Uterus (tissue), 4 donors: ENCODE measurements around the gene KRT5. TPM values are rescaled to one million over a fixed set of nuclear protein-coding genes. Genes with fewer than 3 reads are reported as not detected.
A peak's percentile ranks its signal among the peaks of the same experiment; 100 is the strongest.
"Not testable (repeated sequence)": the region's sequence is repeated elsewhere in the genome, so short reads cannot be mapped to it uniquely, and the experiment has no call there.

ENCODE experiments used
- DNase-seq, 2 donors: peaks; one replicate each; pipeline ENCODE4 v3.0.0-alpha.2; 2019 to 2020
- H3K27ac ChIP-seq, 2 donors: fragments of 200-600 bp; sonication (generic); 1 replicate in 1 of 2; 2 replicates in 1 of 2; pipeline ENCODE4 v1.5.1; 2016 to 2018
- H3K27me3 ChIP-seq, 2 donors: fragments of 200-600 bp; sonication (generic); one replicate each; pipeline ENCODE4 v1.5.1; 2018 to 2019; ENCODE audit warnings: control low read depth in 1 of 2
- H3K36me3 ChIP-seq, 2 donors: fragments of 200-600 bp; sonication (generic); one replicate each; pipeline ENCODE4 v1.5.1; 2019; ENCODE audit warnings: control low read depth in 1 of 2
- H3K4me1 ChIP-seq, 2 donors: fragments of 200-600 bp; sonication (generic); one replicate each; pipeline ENCODE4 v1.5.1; 2018 to 2019; ENCODE audit warnings: control low read depth in 1 of 2
- H3K4me3 ChIP-seq, 2 donors: fragments of 200-600 bp; sonication (generic); 1 replicate in 1 of 2; 2 replicates in 1 of 2; pipeline ENCODE4 v1.5.1; 2018 to 2019; ENCODE audit warnings: mild to moderate bottlenecking in 1 of 2
- H3K9me3 ChIP-seq, 2 donors: fragments of 200-600 bp; sonication (generic); one replicate each; pipeline ENCODE4 v1.5.1; 2019; ENCODE audit warnings: control low read depth in 1 of 2
- CTCF ChIP-seq, 4 experiments: fragments of 200-600 bp in 2 of 4; fragments of 450-650 bp in 2 of 4; sonication (generic) in 2 of 4; IDR thresholded peaks; one replicate each; pipeline ENCODE4 v1.5.1; 2016 to 2019; ENCODE audit warnings: antibody characterized with exemption in 4 of 4, mild to moderate bottlenecking in 2 of 4, moderate library complexity in 1 of 4
- POLR2A ChIP-seq, 2 donors: fragments of 450-650 bp; IDR thresholded peaks; one replicate each; pipeline ENCODE4 v1.6.1; 2016; ENCODE audit warnings: antibody characterized with exemption in 2 of 2, mild to moderate bottlenecking in 1 of 2, moderate library complexity in 1 of 2
- intact Hi-C: fragments of 100-400 bp; cut with DNase I; formaldehyde crosslinking; loops from one replicate; pipeline ENCODE4 v1.15.1; 2023; ENCODE audit warnings: low total_unique reads
- total RNA-seq, 4 donors: library from RNA; depleted of rRNA in 3 of 4; stranded (reverse); fragments of >200 nt in 3 of 4; gene quantifications; one replicate each; pipeline versions ENCODE4 v1.1.0 to v1.2.4, GENCODE V29; 2014 to 2023
- donor health status: DM: yes; HTN: yes; CAD: no.

KRT5 gene
- total RNA-seq, 4 donors from 2014 or later: 2.0 to 33.7 TPM; not detected in 2

GRCh38 chr12:52506858-52507715 is 13.1 kb downstream of the KRT5 start:
- Histone ChIP-seq H3K4me1 (no peaks in the 10 kb centered on the region), H3K27ac (no peak overlapping the region), H3K36me3 (no peaks in the 10 kb centered on the region), H3K9me3 (no peaks in the 10 kb centered on the region), H3K27me3 (peaks cover 0 to 3% of the 10 kb centered on the region in 2 donors), H3K4me3 (no peak overlapping the region)
- no peak for DNase-seq
- TF ChIP-seq POLR2A (IDR thresholded peaks at IDR 0.05) (no peak), CTCF (IDR thresholded peaks at IDR 0.05) (peak; percentile 28 to 54 (median 41))
- intact Hi-C loops: no loop called here

- no peaks in the 10 kb centered on the region for H3K36me3 ChIP-seq
- H3K9me3 ChIP-seq: no peaks in the 10 kb centered on the region
- DNase-seq: no peak
- no peak overlapping the region for H3K4me3 ChIP-seq
- TF ChIP-seq POLR2A (IDR thresholded peaks at IDR 0.05) (no peak), CTCF (IDR thresholded peaks at IDR 0.05) (no peak)
- H3K4me1 ChIP-seq: no peaks in the 10 kb centered on the region
- intact Hi-C loops: no loop called here
- no peaks in the 10 kb centered on the region for H3K27me3 ChIP-seq
- no peak overlapping the region for H3K27ac ChIP-seq
Measured at GRCh38 chr12:52502877-52503276, 17.3 kb downstream of the KRT5 start.

GRCh38 chr12:52501490-52501889 is 18.7 kb downstream of the KRT5 start:
- no peak for TF ChIP-seq CTCF (IDR thresholded peaks at IDR 0.05)
- TF ChIP-seq POLR2A (IDR thresholded peaks at IDR 0.05): no peak
- intact Hi-C loops: no loop called here
- no peaks in the 10 kb centered on the region for H3K9me3 ChIP-seq
- H3K27ac ChIP-seq: no peak overlapping the region
- H3K4me1 ChIP-seq: no peaks in the 10 kb centered on the region
- no peak overlapping the region for H3K4me3 ChIP-seq
- no peaks in the 10 kb centered on the region for H3K36me3 ChIP-seq
- DNase-seq: no peak
- no peaks in the 10 kb centered on the region for H3K27me3 ChIP-seq

GRCh38 chr12:52500574-52500973 is 19.6 kb downstream of the KRT5 start:
- H3K36me3 ChIP-seq, H3K4me3 ChIP-seq, H3K27me3 ChIP-seq, H3K27ac ChIP-seq, H3K4me1 ChIP-seq, intact Hi-C loops, H3K9me3 ChIP-seq, DNase-seq: not testable (repeated sequence)

GRCh38 chr12:52499806-52500560 is 20.2 kb downstream of the KRT5 start:
- Histone ChIP-seq H3K27me3 (no peaks in the 10 kb centered on the region), H3K36me3 (no peaks in the 10 kb centered on the region), H3K4me1 (no peaks in the 10 kb centered on the region), H3K9me3 (no peaks in the 10 kb centered on the region), H3K4me3 (no peak overlapping the region), H3K27ac (no peak overlapping the region)
- TF ChIP-seq POLR2A (IDR thresholded peaks at IDR 0.05) (no peak), CTCF (IDR thresholded peaks at IDR 0.05) (no peak)
- intact Hi-C loops: no loop called here
- no peak for DNase-seq
